Measurements from ENCODE around the gene CNIH2.
A peak's percentile ranks its signal among the peaks of the same experiment; 100 is the strongest.

The CNIH2 gene

DNA sequence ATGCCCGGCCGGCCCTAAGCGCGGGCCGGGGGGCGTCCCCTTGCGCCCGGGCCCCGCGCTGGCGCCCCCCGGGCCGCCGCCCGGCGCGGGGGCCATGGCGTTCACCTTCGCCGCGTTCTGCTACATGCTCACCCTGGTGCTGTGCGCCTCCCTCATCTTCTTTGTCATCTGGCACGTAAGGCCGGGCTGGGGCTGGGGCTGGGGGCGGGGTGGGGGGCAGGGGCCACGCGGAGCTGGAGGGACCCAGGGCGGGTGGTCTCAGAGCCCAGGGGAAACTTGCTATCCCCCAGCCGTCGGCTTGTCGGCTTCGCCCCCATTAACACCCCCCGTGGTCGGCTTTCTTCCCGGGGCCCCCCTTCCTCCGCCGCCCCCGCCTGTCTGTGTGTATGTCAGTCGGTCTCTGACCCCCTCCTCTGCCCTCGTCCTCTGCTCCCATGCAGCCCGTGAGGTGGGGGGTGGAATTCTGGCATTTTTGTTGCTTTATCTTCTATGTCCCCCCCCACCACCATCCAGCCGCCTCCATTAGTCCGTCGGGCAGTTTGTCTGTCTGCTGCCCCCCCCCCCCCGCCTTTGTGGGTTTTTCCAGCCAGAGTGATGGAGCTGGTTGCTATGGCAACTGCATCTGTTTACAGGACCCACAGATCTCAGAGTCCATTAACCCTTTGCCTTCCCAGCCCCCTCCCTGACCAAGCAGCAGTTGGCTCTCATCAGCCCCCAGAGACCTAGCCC is 552 bp downstream of the CNIH2 start:
- peak; percentile 14 for DNase-seq

DNA sequence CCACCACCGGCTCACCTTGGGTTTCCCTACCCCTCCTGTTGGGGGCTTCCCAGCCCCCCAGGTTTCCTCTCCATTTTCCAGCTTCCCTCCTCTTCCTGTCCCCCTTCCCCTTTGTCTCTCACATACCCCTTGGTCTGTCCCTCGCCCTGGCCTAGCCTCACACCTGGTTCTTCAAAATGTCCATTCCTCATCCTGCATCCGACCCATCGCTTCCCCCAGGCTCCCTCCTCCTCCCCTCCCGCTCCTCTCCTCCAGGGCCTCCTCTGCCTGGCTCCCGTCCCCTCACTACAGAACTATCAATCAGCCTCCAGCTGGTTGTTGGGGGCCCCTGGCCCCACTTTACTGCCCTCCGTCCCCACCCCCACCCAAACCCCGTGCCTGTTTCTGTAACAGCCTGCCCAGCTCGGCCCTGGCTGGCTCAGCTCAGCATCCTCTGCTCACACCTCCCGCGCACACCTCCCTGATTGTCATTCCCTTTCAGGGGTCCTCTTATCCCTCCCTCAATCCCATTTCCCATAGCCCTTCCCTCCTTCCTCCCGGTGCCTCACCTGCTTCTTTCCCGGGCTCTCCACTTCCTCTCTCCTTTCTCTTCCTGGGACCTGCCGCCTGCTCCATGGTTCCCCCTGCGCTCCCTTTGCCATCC is 1.2 kb downstream of the CNIH2 start:
- DNase-seq: no peak

DNA sequence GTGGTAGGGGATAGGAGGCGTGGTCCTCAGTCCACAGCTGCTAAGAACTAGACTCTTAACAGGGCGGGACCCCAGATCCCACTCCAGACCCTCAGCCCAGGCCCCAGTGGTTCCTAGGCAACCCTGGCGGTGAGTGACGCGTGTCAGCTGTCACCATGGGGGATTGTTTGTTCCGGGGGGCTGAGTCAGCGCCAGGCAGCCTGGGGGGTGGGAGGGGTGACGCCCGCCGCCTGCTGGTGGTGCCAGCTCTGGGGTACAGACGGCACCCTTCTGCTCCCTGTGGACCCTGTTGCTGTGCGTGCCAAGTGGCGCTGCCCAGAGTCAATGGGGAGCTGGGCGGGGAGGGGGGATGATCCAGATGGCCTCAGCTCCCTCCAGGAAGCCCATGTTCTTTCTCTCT is 2.5 kb downstream of the CNIH2 start:
- DNase-seq: no peak

DNA sequence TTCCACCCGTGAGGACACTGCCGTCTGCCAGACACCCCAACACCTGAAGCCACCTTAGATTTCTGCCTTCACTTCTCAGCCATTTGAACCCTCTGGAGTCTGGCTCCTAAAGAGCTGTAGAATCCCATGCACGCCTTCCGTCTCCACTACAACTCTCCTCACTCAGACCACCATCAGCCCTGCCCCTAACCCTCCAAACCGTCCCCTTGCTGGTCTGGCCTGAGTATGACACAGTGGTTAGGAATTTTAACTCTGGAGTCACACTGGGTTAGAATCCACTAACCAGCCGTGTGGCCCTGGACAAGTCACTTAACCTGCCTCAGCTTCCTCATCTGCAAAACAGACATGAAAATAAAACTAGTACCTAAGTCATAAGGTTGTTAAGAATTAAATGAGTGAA is 3.0 kb downstream of the CNIH2 start:
- DNase-seq: no peak

DNA sequence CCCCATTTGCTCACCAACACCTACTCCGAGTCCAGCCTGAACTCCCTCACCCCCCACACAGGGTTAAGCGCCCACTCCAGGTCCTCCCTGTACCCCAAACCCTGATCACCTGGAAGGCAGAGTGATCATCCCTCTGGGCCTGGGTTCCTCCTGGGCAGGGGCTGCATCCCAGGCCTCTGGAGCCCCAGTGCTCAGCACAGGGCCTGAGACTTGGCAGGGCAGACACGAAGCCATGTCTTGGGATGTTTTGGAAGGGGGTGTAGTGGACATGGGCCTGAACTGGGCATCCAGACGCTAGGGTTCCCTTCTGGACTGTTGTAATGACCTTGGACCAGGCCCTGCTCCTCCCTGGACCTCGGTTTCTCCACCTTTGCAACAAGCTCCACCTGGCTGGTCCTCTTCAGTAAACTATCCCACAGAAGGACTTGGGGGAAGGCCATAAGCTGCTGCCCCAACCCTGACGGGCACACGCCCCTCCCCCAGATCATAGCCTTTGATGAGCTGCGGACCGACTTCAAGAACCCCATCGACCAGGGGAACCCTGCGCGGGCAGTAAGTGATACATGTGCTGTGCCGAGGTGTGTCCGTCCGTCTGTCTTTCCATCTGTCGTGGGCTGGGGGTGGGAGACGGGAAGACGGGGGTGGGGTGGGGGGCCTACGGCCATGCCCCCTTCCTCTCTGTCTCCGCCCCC is 3.9 kb downstream of the CNIH2 start:
- DNase-seq: no peak

DNA sequence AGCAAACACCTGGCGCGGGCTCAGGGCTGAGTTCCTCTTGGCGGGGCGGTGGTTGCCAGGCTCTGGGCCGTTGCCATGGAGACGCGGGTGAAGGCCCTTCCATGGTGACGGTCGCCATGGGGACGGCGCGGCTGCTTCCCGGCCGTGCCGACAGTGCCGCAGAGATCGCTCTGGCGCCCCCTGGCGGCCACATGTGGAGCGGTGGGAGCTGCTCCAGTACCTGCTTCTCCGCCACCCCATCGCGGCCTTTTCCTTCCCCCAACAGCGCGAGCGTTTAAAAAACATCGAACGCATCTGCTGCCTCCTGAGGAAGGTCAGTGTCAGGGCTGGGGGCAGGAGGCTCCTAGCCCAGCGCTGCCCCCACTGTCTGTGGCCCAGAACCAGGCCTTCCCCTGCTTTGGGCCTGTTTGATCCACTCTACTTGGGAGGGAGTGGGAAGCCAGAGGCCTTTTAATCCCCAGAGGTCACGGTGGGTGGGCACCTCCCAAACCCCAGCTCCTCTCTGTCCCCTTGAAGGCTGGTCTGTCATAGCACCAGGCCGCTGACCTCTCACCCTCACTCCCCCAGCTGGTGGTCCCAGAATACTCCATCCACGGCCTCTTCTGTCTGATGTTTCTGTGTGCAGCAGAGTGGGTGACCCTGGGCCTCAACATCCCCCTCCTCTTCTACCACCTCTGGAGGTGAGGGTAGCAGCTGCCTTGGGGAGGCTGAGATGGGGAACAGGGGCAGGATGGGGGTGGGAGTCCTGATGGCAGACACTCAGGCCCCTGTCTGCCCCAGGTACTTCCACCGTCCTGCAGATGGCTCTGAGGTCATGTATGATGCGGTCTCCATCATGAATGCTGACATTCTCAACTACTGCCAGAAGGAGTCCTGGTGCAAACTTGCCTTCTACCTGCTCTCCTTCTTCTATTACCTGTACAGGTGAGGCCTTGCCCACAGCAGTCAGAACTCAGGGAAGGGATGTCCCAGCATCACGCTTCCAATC is 4.8 kb downstream of the CNIH2 start:
- DNase-seq: peak; percentile 100

DNA sequence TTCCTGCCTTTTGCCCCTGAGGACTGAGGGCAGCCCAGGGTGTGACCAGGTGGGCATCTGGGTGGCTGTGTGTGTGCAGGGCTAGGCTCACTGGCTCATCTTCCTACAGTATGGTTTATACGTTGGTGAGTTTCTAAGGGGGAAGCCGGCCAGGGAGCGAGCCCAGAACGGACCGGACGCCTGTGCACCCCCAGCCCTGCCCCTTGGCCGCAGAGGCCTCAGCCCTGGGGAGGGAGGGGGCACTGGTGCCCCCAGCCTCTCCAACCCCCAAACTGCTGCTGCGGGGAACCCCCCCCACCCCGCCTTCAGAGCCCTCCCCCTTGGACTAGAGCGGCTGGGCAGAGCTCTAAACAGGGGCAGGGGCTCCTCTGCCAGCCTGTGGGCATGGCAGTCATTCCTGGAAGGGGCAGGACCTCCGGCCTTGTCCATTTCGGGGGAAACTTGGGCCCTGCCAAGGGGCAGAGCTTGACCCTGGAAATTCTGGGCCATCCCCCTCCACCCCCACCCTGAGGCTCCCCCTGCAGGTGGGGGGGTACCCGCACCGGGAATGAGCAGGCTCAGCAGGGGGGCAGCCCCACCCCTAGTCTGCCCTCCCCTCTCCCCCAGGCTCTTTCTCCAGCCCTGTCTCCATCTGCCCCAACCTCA is 5.6 kb downstream of the CNIH2 start:
- no peak for DNase-seq

DNA sequence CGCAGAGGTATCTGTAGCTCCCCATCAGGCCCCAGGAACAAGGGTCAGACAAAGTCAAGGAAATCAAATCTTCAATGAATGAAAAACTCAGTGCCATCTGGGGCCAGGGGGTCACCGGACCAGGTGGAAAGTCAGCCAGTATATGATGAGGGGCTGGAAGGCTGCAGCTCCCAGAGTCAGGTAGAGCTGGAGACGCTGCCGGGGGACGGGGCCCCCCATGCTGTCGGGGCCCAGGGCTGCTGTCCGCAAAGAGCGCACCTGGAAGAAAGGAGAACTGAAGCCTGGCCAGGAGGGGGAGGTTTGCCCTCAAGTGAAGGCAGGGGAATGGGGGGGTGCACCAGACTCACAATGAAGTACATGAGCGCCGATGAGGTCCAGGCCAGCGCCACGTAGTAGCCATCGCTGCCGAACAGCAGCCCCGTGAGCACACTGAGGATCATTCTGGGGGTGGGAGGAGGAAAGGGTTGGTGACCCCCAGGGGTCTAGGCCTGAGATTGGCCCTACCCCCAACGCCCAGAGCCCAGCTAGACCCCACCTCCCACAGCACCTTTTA is 6.6 kb downstream of the CNIH2 start:
- DNase-seq: no peak

DNA sequence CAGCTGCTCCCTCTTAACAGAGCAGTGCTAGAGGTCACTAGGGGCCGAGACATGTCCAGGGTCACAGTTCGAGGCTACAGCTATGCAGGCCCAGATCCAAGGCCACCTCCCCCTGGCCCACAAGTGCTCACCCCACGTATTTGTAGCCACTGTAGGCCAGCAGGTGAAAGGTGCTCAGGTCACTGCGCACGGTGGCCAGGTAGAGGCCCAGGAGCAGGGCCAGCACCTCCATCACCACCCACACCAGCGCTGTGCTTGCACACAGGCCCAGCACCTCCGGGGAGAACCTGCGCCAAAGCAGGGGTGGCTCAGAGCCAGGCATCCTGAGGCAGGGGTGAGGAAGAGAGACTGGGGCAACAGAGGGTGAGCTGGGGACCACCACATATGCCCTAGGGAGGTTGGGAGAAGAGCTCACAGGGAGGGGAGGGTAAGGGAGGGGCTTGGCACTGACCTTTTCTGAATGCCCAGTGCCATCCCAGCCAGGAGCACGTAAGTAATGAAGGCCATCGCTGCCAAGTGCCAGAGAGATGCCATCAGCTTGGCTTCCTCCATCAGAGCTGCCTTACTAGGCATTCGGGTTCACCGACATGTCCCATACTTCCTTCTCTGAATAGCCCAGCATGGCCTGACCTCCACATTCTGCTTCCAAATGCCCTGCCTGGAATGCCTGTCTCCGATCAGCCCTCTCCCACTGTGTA is 7.4 kb downstream of the CNIH2 start:
- no peak for DNase-seq

DNA sequence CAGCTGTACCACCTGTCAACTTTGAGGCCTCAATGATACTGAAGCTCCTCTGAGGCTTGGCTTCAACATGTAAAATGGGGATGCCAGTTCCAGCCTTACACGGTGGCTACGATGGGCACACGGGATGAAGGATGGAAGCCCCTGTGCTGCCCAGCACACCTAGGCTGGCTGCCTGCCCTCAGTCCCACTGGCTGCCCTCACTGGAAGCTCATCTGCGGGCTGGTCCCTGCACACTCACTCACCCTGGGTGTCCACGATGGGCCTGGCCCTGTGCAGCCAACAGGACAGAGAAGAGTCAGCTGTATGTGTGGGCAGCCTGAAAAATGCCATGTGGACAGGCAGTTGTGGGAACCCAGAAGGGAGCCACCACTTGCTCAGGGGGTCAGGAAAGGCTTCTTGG is 8.7 kb downstream of the CNIH2 start:
- DNase-seq: no peak

DNA sequence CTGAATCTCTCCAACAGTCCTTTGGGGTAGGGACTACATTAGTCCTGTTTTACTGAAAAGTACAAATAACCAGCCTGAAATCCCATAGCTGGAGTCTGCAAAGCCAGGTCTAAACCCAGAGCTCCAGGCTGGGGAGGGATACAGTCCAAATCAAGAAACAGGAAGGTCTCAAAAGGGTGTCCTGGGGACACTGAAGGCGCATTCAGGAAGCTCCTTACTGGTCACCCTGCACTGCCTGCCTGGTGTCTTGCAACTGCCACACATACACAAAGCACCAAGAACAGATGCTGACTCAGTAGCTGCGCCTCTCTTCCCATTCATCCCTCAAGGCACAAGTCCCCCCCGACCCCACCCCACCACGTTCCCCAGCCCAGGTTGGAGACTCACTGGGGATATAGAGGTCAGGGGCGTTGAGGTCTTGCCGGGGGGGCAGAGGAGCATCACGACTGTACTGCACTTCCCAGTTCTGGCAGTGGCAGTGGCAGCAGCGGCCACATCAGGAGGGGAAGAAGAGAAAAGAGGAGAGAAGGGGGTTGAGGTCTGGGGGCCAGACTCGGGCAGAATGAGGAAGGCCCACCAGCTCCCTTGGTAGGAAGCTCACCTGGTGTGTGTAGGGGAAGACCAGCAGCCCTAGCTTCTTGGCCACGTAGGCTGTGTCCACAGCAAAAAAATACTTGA is 9.4 kb downstream of the CNIH2 start:
- no peak for DNase-seq

DNA sequence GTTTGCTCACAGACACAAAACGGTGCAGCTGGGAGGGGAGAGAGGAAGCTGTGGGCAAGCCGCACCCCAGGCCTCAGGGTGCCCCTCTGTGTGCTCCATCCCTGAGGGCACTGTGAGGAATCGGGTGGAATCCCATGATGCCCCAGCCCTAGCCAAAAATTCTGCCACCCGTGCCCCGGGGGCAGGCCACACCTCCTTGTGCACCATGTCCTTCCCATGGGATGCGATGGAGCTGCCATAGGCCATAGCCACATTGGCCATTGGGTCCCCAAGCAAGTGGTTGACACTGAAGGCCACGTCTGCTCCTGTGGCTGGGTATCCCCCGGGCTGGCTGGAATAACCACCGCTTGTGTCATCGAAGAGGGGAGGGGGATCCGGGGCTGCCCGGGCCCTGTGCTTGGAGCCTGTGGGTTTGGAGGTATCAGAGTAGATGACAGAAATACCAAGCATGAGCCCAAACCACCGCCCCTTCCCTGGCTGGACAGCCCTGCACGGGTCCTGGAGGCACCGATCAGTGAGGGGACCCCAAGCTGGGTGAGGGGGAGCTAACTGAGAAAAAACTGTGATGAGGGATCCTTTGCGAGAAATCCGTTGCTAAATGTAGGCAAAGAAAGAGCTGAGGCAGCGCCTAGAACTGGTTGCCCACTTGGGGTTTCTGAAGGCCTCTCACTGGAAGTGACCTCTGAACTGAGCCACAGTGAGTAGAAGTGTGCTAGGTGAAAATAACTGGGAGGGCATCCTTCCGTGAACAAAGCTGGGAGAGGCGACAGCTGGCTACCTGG is 10.1 kb downstream of the CNIH2 start:
- DNase-seq: no peak

DNA sequence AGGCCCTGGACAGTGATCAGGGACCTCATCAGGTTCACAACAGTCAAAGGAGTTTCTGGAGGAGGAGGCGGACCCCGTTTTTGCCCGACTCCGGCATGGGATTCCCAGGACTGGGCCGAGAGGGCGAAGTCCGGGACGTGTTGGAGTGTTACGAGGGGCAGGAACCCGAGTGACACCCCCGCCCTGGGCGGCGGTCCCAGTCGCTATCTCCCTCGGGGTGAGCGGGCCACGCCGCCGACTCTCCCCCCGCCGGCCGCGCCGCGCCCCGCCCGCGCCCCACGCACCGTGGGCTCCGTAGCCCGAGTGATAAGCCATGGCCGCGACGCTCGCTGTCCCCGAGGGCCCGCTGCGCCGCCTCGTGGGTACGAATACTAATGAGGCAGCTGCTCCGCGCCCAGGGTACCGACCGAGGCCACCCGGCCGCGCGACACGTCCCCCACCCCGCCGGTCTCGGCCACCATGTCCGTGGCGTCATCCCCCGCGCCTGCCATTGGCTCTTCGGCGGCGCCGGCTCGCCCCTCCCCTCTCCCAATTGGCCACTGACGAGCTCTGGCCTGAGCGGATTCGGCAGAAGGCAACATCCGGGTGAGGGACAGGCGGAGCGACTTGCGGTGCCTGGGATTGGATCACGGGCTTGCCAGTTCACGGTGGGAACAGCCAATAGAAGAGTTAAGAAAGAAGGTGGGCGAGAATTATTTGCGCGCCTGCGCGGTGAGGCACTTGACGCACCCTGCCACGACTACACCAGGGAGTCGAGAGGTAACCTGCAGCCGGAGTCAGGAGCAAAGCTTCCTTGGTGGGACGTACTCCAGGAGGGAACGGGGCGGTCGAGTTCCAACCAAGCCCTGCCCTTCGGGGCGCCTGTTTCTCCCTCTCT is 10.9 kb downstream of the CNIH2 start, which contains the start of gene YIF1A:
Gene YIF1A (minus strand): TSS at position 473 of the 877 bp plus-strand sequence. CDS start 158 bp downstream, at position 315.
- peak; percentile 98 for DNase-seq

DNA sequence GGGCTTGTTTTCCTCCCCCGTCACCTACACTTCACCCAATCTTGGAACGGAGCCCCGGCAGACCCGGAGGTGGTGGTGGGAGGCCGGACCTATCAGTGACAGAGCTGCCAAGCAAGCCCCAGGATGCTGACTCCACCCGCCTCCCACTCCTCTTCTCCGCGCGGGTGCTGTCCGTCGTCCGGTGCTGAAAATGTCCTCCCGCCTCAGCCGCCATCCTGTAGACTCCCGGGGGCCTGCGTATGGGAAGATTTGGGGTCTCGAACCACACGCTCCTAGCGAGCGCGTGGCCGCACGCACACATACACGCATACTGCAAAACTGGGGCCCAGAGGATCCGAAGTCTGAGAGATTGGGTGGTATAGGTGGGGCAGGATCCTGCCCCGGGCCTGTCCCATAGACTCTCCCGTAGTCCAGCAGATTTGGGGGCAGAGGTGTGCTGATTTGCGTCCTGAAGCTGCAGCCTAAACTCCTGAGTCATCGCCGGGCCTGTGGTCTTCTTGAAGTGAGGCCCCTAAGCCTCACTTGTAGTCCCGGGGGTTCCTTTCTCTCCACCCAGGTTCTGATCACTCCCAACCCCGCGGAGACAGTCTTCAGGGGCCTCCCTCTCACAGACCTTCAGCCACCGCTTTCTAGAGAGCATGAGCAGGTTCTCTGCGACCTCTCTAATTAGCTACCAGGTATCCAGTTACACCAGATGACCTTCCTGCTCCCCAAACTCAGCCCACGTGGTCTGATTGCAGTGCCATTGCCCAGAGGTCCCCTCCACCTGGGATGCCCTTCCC is 11.8 kb downstream of the CNIH2 start:
- DNase-seq: peak; percentile 81

DNA sequence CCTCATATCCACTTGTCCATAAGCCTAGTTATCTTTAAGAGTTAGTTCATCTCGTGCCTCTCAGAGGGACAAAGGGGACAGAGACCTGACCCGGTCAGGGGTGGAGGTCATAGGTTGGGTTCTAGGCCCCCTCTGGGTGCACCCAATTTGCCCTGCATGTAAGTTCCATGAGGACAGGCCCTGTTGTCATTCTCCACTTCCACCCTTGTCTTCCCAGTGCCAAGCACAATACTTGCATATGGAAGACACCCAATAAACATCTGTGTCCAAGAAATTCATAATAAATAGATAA is 12.3 kb downstream of the CNIH2 start:
- DNase-seq: no peak

DNA sequence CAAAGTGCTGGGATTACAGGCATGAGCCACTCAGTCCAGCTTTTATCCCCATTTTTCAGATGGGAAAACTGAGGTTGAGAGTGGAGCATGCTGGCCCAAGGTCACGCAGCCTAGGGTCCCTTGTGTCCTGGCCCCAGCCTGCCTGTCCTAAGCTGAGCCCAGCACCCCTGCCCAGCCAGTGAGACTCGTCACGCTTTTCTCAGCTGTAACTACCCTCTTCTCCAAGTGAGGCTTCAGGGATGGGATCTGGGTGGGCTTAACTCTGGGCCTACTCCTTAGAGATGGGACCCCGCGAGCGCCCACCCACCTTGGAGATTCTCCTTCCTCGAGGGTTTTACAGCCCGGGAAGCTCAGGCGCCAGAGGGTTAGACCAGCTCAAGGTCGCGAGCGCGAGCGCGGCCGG is 13.3 kb downstream of the CNIH2 start:
- no peak for DNase-seq

DNA sequence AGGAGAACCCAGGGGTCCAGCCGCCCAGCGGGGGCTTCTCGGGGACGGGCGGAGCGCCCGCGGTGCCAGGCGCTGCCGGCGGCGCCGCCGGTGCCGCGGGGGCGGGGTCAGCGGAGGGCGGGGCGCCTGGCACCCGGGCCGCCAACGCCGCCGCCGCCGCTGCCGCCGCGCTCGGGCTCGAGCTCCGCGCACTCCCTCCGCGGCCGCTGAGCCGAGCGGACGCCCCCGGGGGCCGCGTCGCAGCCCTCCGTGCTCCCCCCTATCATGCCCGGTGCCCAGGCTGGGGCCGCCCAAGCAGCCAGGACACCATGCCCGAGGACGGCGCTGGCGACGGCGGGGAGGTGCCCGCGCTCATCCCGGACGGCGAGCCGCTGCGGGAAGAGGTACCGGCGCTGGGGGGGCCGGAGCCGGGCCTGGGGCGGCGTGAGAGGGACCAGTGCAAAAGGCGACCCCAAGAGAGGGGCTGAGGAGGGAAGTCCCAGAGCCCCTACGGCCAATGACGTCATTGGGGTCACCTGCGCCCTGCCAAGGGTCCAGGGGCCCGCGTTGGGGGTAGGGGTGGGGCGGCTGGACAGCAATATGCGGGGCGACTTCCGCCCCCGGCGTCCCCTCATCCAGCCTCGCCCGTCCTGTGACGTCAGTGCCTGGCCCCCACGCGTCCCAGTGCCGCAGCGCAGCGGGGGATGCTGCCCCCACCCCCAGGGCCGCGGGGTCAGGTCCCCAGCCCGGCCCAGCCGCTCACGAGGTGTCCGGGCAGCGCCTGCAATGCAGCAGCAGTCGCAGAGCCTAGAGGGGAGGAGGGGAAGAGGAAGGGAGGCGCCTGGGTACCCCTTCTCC is 13.9 kb downstream of the CNIH2 start, which contains the start of gene TMEM151A:
Gene TMEM151A (plus strand): TSS at position 189 of the 837 bp plus-strand sequence. CDS start 120 bp downstream, at position 309.
- peak; percentile 56 for DNase-seq
